Esophagus squamous epithelium (tissue), 5 donors: ENCODE results near the gene A3GALT2. TPM values are rescaled to one million over a fixed set of nuclear protein-coding genes. Genes with fewer than 3 reads are reported as not detected.

Experiments used
- DNase-seq: peaks from one replicate; lab custom pipeline; 2025; lab: John Stamatoyannopoulos, UW
- H3K27ac ChIP-seq, 4 donors: fragments of 200-600 bp; sonication (generic); one replicate each; pipeline ENCODE4 v1.5.1; 2016 to 2019; ENCODE audit warnings: mild to moderate bottlenecking in 1 of 4
- H3K27me3 ChIP-seq, 4 donors: fragments of 200-600 bp; sonication (generic); 1 replicate in 3 of 4; 2 replicates in 1 of 4; pipeline versions ENCODE4 v1.5.1 to v1.6.0; 2017 to 2021; ENCODE audit warnings: antibody characterized with exemption in 1 of 4
- H3K36me3 ChIP-seq, 3 donors: fragments of 200-600 bp; sonication (generic); one replicate each; pipeline ENCODE4 v1.5.1; 2016 to 2019
- H3K4me1 ChIP-seq, 3 donors: fragments of 200-600 bp; sonication (generic); one replicate each; pipeline ENCODE4 v1.5.1; 2017 to 2019
- H3K4me3 ChIP-seq, 4 donors: fragments of 200-600 bp; sonication (generic); 1 replicate in 3 of 4; 2 replicates in 1 of 4; pipeline ENCODE4 v1.5.1; 2016 to 2019; ENCODE audit warnings: mild to moderate bottlenecking in 2 of 4, moderate library complexity in 1 of 4
- H3K9me3 ChIP-seq, 3 donors: fragments of 200-600 bp; sonication (generic); one replicate each; pipeline ENCODE4 v1.5.1; 2016 to 2019
- POLR2A ChIP-seq, 4 donors: fragments of 450-650 bp; IDR thresholded peaks; one replicate each; pipeline ENCODE4 v1.6.1; 2017; ENCODE audit warnings: antibody characterized with exemption in 4 of 4, mild to moderate bottlenecking in 4 of 4, moderate library complexity in 3 of 4
- WGBS, 2 donors: methylation state at CpG; one replicate each; pipeline ENCODE4 v1.1.5; 2018; 5-methylcytosine and 5-hydroxymethylcytosine counted together
- intact Hi-C: fragments of 100-400 bp; cut with DNase I; formaldehyde crosslinking; loops from one replicate; pipeline ENCODE4 v1.15.0; 2022
- total RNA-seq, 4 donors: library from RNA; depleted of rRNA; stranded (reverse); fragments of >200 nt; gene quantifications; one replicate each; pipeline ENCODE4 v1.1.0, GENCODE V29; 2016
- TF ChIP-seq, protein P1 (sequence below), 6 experiments: fragments of 450-650 bp in 4 of 6; fragments of 200-600 bp in 2 of 6; sonication (generic) in 2 of 6; IDR thresholded peaks; one replicate each; pipeline ENCODE4 v1.5.1; 2016 to 2019; ENCODE audit warnings: antibody characterized with exemption in 6 of 6, mild to moderate bottlenecking in 4 of 6, moderate library complexity in 4 of 6
- donor health status: DM: yes; HTN: yes; CAD: no.

Gene A3GALT2
- total RNA-seq, 4 donors from 2014 or later, result not detected

DNA sequence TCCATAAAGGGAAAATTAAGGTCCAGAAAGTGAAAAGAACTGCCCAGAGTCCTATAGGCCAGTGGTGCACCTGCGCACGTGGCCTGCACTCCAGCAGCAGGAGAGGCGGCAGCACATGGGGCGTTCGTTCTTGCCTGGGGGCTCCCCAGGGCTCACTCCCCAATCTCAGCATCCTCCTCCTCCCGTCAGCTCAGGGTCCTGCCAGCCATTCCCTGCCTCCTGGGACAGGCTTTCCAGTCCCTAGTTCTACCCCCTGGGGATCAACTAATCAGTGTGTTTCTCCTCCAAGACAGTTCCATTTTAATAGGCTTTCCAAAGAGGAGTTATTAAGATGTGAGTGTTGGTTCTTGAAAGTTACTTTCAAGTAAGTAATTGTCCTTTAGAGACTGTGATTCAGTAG, 1.2 kb upstream of the A3GALT2 start:
- intact Hi-C loops, result no loop called here
- H3K27ac ChIP-seq, result no peak overlapping the region
- H3K27me3 ChIP-seq, result no peaks in the 10 kb centered on the region
- WGBS, 2 donors, result 66 to 79% methylated on average over 6 of the region's 6 CpGs
- no peak for DNase-seq
- no peaks in the 10 kb centered on the region for H3K9me3 ChIP-seq
- TF ChIP-seq, protein P1, sequence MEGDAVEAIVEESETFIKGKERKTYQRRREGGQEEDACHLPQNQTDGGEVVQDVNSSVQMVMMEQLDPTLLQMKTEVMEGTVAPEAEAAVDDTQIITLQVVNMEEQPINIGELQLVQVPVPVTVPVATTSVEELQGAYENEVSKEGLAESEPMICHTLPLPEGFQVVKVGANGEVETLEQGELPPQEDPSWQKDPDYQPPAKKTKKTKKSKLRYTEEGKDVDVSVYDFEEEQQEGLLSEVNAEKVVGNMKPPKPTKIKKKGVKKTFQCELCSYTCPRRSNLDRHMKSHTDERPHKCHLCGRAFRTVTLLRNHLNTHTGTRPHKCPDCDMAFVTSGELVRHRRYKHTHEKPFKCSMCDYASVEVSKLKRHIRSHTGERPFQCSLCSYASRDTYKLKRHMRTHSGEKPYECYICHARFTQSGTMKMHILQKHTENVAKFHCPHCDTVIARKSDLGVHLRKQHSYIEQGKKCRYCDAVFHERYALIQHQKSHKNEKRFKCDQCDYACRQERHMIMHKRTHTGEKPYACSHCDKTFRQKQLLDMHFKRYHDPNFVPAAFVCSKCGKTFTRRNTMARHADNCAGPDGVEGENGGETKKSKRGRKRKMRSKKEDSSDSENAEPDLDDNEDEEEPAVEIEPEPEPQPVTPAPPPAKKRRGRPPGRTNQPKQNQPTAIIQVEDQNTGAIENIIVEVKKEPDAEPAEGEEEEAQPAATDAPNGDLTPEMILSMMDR (IDR thresholded peaks at IDR 0.05), result no peak
- no peak for TF ChIP-seq POLR2A (IDR thresholded peaks at IDR 0.05)
- H3K36me3 ChIP-seq, result peaks cover 31 to 54% (median 40%) of the 10 kb centered on the region in 3 donors
- no peak overlapping the region for H3K4me3 ChIP-seq
- peaks cover 0 to 15% (median under 1%) of the 10 kb centered on the region in 3 donors for H3K4me1 ChIP-seq

DNA sequence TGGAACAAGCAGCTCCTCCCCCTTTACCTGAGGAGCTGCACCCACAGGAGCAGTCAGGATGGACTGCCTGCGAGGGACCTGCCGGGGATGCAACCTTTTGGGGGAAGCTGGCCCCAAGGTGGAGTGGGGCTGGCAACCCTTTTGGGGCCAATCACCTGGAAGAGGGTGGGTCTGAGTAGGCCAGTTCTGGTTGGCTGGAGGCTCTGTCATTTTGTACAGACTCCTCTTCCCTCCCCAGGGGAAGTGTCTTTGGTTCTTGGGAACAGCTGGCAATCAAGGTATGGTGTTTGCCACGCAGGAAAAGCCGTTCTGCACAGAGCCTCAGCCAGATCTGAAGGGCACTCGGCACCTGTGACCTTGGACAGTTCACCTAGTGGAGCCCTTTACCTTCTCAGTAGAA, 280 bp upstream of the A3GALT2 start:
- intact Hi-C loops, result no loop called here
- 48% methylated on average over 3 of the region's 5 CpGs; no CpG with 5 or more reads in 1 of the 2 donors for WGBS, 2 donors
- Histone ChIP-seq H3K27ac (no peak overlapping the region), H3K4me1 (peaks cover 0 to 6% (median 0%) of the 10 kb centered on the region in 3 donors), H3K9me3 (no peaks in the 10 kb centered on the region), H3K27me3 (no peaks in the 10 kb centered on the region), H3K4me3 (no peak overlapping the region), H3K36me3 (peaks cover 31 to 45% (median 35%) of the 10 kb centered on the region in 3 donors)
- DNase-seq, result no peak
- TF ChIP-seq, protein P1 (IDR thresholded peaks at IDR 0.05), result no peak
- TF ChIP-seq POLR2A (IDR thresholded peaks at IDR 0.05), result no peak

DNA sequence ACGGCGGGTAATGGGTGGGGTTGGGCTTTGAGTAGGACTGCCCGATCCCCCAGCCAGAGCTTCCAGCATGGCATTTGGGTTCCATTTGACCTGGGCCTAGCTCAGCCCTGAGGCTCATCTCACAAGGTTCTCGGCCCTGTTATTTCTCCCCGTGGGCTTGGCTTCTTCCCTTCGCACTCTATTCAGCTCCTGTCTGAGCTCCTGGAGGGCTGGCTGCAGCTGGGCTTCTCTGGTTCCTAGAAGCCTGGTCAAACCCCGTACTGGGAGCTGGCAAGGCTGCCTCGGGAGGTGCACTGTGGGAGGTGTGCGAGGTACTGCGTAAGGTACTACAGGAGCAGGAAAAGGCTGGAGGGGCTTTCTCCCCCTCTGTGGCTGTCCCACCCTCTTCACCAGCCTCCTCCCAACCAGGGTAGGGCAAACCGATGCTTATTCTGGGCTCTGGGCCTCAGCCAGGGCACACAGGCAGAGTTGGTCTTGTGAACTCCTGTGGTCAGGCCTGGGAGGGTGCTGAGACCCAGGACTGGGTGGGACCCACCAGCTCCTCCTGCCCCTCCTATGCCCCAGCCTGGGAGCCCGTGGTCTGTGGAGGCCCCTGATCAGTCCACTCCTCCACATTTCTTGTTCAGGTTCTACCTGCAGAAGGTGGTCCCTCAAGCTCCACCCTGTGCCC, 814 bp downstream of the A3GALT2 start:
- no peaks in the 10 kb centered on the region for H3K4me1 ChIP-seq
- H3K36me3 ChIP-seq, result peaks cover 20 to 34% (median 24%) of the 10 kb centered on the region in 3 donors
- no peak for TF ChIP-seq POLR2A (IDR thresholded peaks at IDR 0.05)
- TF ChIP-seq, protein P1 (IDR thresholded peaks at IDR 0.05), result no peak
- no peak overlapping the region for H3K4me3 ChIP-seq
- WGBS, 2 donors, result 50 to 68% methylated on average over 2 to 6 of the region's 12 CpGs
- DNase-seq, result no peak
- no peaks in the 10 kb centered on the region for H3K9me3 ChIP-seq
- intact Hi-C loops, result no loop called here
- H3K27me3 ChIP-seq, result no peaks in the 10 kb centered on the region
- H3K27ac ChIP-seq, result no peak overlapping the region

DNA sequence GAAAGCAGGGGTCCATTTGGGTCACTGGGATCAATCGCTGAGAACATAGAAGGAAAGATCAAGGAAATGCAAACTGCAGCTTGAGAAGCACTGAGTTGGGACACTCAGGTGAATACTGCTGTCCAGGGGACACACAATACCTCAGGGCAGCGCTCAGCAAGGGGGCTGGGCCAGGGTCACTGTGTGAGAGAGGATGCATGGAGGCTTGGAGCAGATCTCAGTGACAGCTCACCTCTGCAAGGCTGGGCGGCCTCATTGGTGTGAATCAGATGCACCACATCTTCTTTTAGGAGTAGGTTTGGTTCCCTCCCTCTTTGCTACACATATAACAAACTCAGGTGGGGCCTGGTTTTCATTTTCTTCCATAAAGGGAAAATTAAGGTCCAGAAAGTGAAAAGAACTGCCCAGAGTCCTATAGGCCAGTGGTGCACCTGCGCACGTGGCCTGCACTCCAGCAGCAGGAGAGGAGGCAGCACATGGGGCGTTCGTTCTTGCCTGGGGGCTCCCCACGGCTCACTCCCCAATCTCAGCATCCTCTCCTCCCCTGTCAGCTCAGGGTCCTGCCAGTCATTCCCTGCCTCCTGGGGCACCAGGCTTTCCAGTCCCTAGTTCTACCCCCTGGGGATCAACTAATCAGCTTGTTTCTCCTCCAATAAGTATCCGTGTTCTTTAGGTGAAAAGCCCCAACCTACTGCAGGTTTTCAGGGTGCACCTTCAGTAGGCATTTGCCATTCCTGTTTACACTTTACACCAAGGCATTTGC, 1.5 kb downstream of the A3GALT2 start:
- Histone ChIP-seq H3K36me3 (peaks cover 13 to 27% (median 18%) of the 10 kb centered on the region in 3 donors), H3K4me1 (no peaks in the 10 kb centered on the region), H3K9me3 (no peaks in the 10 kb centered on the region), H3K4me3 (no peak overlapping the region), H3K27ac (no peak overlapping the region), H3K27me3 (no peaks in the 10 kb centered on the region)
- no peak for TF ChIP-seq POLR2A (IDR thresholded peaks at IDR 0.05)
- TF ChIP-seq, protein P1 (IDR thresholded peaks at IDR 0.05), result no peak
- 77 to 87% methylated on average over 7 to 8 of the region's 9 CpGs for WGBS, 2 donors
- DNase-seq, result no peak
- intact Hi-C loops, result no loop called here

DNA sequence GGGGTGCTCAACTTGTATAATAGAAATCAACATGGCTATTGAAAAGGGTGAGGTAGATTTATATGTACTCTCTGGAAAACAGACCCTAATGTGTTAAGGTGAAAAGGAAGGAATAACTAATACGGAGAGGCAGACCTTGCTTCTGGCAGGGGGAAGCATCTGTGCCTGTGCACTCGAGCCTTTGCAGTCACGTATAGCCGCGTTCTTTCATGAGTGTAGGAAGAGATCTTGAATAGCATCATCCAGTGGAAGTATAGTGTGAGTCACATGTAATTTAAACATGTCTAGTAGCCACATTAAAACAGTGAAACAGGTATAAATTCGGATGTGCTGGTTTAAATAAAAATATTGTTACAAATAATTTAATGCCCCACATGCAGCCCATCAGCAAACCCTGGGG, 3.0 kb downstream of the A3GALT2 start:
- intact Hi-C loops, result no loop called here
- H3K27ac ChIP-seq, result no peak overlapping the region
- WGBS, 2 donors, result 47 to 63% methylated on average over 6 of the region's 6 CpGs

More for the DNA sequence above, 3.0 kb downstream of the A3GALT2 start:
- Histone ChIP-seq H3K27me3 (no peaks in the 10 kb centered on the region), H3K36me3 (peaks cover 0 to 13% (median 5%) of the 10 kb centered on the region in 3 donors), H3K4me3 (no peak overlapping the region), H3K4me1 (no peaks in the 10 kb centered on the region), H3K9me3 (no peaks in the 10 kb centered on the region)
- no peak for TF ChIP-seq POLR2A (IDR thresholded peaks at IDR 0.05)
- TF ChIP-seq, protein P1 (IDR thresholded peaks at IDR 0.05), result no peak
- DNase-seq, result no peak
